COLO829 (cell line): Measurements from ENCODE around the gene WNT2.
"Not testable (repeated sequence)": the region's sequence is repeated elsewhere in the genome, so short reads cannot be mapped to it uniquely, and the experiment has no call there.

Source experiments
- DNase-seq: peaks from one replicate; pipeline ENCODE4 v3.0.0; 2012; ENCODE audit warnings: low spot score

Gene WNT2

GRCh38 chr7:117262546-117262945 lies 60.3 kb downstream of the WNT2 start:
- no peak for DNase-seq

- no peak for DNase-seq
These were observed 63.2 kb downstream of the WNT2 start for GRCh38 chr7:117259615-117260014.

- DNase-seq, result no peak
These were observed 71.2 kb downstream of the WNT2 start for GRCh38 chr7:117251687-117252086.

- no peak for DNase-seq
These were observed 72.1 kb downstream of the WNT2 start for GRCh38 chr7:117250801-117251200.

GRCh38 chr7:117250245-117250644 lies 72.6 kb downstream of the WNT2 start:
- DNase-seq, result no peak

- no peak for DNase-seq
These were observed 73.2 kb downstream of the WNT2 start for GRCh38 chr7:117249696-117250095.

GRCh38 chr7:117248829-117249228 lies 74.0 kb downstream of the WNT2 start:
- no peak for DNase-seq

GRCh38 chr7:117247809-117248208 lies 75.0 kb downstream of the WNT2 start:
- no peak for DNase-seq

- DNase-seq, result not testable (repeated sequence)
These were observed 77.2 kb downstream of the WNT2 start for GRCh38 chr7:117245703-117246102.

GRCh38 chr7:117243390-117243789 lies 79.5 kb downstream of the WNT2 start:
- DNase-seq, result no peak

- DNase-seq, result no peak
These were observed 81.8 kb downstream of the WNT2 start for GRCh38 chr7:117241088-117241487.

GRCh38 chr7:117238937-117239336 lies 83.9 kb downstream of the WNT2 start:
- no peak for DNase-seq

GRCh38 chr7:117238472-117238871 lies 84.4 kb downstream of the WNT2 start:
- DNase-seq, result no peak

GRCh38 chr7:117237646-117238045 lies 85.2 kb downstream of the WNT2 start:
- no peak for DNase-seq

- DNase-seq, result no peak
These were observed 91.9 kb downstream of the WNT2 start for GRCh38 chr7:117231047-117231359.

GRCh38 chr7:117230276-117231046 lies 92.4 kb downstream of the WNT2 start:
- no peak for DNase-seq

GRCh38 chr7:117229350-117229749 lies 93.5 kb downstream of the WNT2 start:
- DNase-seq, result no peak

- DNase-seq, result no peak
These were observed 95.8 kb downstream of the WNT2 start for GRCh38 chr7:117227091-117227490.

- DNase-seq, result no peak
These were observed 97.3 kb downstream of the WNT2 start for GRCh38 chr7:117225536-117225935.
